ENCODE data around the gene DERA. TPM values are rescaled to one million over a fixed set of nuclear protein-coding genes. Genes with fewer than 3 reads are reported as not detected.
"Not testable (repeated sequence)": the region's sequence is repeated elsewhere in the genome, so short reads cannot be mapped to it uniquely, and the experiment has no call there.

DERA gene
- total RNA-seq, 4 donors from 2014 or later: 28.8 to 47.6 (median 33.9) TPM

DNA sequence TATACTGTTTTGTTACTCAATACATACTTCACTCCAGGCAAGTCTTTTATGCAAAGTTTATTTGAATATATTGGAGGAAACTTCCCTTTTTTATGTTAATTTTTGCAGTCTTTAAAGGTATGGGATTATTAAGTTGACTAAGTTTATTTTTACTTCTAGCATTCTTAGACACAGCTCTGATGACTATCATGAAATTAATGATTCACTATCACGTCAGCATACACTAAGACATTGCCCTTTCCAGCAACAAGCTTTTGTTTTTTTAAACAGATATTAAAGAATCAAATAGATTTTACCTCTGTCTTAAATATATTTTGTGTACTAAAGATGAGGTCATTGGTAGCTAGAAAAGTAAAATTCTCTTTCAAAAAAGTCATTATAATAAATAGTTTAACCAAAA lies 52.1 kb downstream of the DERA start:
- DNase-seq (ENCODE audit: low spot score) (no peak), ATAC-seq (ENCODE audit: low FRiP score) (no peak)
- TF ChIP-seq, protein P1, sequence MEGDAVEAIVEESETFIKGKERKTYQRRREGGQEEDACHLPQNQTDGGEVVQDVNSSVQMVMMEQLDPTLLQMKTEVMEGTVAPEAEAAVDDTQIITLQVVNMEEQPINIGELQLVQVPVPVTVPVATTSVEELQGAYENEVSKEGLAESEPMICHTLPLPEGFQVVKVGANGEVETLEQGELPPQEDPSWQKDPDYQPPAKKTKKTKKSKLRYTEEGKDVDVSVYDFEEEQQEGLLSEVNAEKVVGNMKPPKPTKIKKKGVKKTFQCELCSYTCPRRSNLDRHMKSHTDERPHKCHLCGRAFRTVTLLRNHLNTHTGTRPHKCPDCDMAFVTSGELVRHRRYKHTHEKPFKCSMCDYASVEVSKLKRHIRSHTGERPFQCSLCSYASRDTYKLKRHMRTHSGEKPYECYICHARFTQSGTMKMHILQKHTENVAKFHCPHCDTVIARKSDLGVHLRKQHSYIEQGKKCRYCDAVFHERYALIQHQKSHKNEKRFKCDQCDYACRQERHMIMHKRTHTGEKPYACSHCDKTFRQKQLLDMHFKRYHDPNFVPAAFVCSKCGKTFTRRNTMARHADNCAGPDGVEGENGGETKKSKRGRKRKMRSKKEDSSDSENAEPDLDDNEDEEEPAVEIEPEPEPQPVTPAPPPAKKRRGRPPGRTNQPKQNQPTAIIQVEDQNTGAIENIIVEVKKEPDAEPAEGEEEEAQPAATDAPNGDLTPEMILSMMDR (IDR thresholded peaks at IDR 0.05): no peak

DNA sequence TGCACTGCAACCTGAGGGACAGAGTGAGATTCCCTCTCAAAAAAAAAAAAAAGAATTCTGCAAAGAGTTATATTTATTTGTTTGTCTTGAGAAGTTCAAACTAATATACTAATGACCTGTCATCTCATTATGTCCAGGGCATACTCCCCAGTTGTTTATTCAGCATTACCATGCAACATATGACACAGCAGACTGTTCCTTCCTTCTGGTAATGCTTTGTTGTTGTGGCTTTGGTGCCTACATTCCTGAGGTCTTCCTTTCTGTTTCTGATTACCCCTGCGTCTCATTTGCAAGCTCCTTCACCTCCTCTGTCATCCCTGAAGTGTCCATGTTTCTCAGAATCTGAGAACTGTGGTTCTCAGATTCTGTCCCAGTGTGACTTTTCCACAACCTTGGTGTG lies 55.3 kb downstream of the DERA start:
- DNase-seq (ENCODE audit: low spot score) (no peak), ATAC-seq (ENCODE audit: low FRiP score) (no peak)
- TF ChIP-seq, protein P1 (IDR thresholded peaks at IDR 0.05): no peak

DNA sequence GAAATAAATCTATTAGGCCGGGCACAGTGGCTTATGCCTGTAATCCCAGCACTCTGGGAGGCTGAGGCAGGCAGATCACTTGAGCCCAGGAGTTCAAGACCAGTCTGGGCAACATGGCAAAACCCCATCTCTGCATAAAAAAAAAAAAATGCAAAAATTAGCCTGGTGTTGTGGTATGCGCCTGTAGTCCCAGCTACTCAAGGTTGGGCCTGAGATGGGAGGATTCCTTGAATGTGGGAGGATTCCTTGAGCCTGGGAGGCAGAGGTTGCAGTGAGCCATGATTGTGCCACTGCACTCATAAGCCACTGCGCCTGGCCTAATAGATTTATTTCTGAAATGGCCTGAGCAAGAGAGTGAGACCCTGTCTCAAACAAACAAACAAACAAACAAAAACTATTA lies 55.9 kb downstream of the DERA start:
- ATAC-seq (ENCODE audit: low FRiP score); DNase-seq (ENCODE audit: low spot score): not testable (repeated sequence)

DNA sequence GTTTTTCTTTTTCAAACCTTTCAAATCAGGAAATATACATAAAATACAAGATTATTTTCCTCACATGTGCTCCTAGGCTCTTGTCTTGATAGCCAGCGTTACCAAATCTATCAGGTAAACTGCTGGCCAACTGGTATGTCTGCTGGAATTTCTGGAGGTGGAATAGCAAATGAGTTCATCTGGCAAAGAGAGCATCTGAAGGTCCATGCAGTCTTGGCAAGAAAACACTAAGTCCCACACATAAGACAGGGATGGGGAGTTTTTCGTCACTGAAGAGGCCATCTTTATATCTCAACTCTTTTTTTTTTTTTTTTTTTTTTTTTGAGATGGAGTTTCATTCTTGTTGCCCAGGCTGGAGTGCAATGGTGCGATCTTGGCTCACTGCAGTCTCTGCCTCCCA lies 60.1 kb downstream of the DERA start:
- ATAC-seq (ENCODE audit: low FRiP score) (no peak), DNase-seq (ENCODE audit: low spot score) (no peak)
- TF ChIP-seq, protein P1 (IDR thresholded peaks at IDR 0.05): no peak

DNA sequence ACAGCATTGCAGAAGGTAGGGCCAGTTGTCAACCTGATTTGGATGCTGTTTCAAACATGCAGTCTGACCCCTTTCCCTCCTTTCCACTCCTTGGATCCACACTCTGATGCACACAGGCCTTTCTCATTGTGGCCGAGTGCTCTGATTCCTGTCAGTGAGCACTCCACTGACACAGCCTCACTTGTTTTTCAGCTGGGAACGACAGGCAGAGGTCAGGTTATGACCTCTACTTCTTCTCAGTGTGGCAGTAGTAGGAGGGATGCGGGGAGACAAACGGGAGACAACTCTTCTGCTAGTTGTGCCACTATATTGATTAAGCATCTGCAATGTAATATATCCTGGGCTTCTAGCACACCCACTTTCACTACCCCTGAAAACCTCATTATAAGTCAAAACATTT lies 61.8 kb downstream of the DERA start:
- DNase-seq (ENCODE audit: low spot score) (no peak), ATAC-seq (ENCODE audit: low FRiP score) (no peak)
- TF ChIP-seq, protein P1 (IDR thresholded peaks at IDR 0.05): no peak

DNA sequence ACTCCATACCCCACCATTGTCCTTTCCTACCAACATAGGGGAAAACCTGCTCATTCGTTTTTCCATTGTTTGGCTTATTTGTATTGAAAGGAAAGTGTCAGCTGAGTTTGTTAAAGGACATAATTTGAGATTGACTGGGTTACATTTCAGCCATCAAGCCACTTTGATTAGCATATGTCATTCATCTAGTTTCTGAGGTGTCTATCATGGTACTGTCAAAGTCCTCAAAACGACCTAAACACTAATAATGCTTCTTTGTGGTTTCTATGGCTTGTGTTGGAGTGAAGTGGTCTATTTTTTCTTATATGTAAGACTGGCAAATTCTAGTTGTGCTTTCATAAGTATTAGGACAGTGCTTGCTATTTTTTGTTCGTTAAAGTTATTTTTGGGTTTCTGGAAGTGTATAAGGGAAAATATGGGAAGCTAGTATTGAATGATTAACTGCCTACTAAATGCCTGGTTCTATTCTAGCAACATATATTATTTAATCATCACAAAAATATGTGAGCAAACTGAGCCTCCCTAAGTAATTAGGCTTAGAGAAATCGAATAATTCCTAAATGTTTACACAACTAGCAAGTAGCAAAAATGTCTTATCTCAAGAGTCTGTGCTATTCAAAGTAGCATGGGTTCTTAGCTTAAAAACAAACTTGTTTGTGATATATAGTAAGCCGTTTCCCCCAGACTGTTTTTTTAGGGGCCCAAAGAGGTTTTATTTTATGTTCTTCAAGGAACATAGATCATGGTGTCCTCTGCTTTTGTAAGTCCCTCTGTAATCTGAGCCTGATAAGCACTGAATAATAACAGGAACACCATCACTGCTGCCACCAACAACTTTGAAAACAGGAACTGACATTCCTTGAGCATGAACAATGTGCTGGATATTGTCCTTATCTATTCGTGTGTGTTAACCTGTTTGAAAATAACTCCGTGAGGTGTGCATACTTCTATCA lies 67.1 kb downstream of the DERA start:
- DNase-seq (ENCODE audit: low spot score): no peak
- ATAC-seq (ENCODE audit: low FRiP score): no peak
- TF ChIP-seq, protein P1 (IDR thresholded peaks at IDR 0.05): no peak

- no peak for ATAC-seq (ENCODE audit: low FRiP score)
- TF ChIP-seq, protein P1 (IDR thresholded peaks at IDR 0.05): no peak
Observed at GRCh38 chr12:15979096-15980092, 68.3 kb downstream of the DERA start.

More at GRCh38 chr12:15979096-15980092, 68.3 kb downstream of the DERA start:
- DNase-seq (ENCODE audit: low spot score): no peak
